ENCODE measurements around the gene PPP1R9A.

PPP1R9A gene

DNA sequence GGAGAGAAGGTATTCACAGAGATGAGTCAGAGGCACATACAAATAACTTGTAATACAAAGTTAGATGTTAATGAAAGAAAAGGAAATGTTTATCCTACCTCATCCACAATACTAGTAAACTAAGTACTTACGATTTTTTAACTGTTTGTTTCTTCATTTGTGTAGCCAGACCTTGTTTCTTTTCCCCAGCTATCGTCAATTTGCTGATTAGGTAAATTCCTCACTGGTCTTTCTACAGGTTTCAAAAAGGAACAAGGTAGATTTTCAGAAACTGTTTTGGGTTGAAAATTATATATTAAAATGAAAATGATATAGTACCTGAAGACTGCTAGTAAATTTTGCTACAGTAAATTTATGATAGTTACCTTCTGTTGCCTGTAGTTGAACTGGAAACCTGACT, 360.4 kb downstream of the PPP1R9A start:
- H3K36me3 ChIP-seq (ENCODE audit: low read length): no peaks in the 10 kb centered on the region
- H3K9me3 ChIP-seq (ENCODE audit: insufficient read depth, low read length): no peaks in the 10 kb centered on the region
- no peak overlapping the region for H3K4me3 ChIP-seq (ENCODE audit: insufficient read depth, low read length, poor library complexity, severe bottlenecking)
- TF ChIP-seq EZH2phosphoT487 (conservative IDR thresholded peaks at IDR 0.05; ENCODE audit: low read length): no peak
- TF ChIP-seq, protein P1, sequence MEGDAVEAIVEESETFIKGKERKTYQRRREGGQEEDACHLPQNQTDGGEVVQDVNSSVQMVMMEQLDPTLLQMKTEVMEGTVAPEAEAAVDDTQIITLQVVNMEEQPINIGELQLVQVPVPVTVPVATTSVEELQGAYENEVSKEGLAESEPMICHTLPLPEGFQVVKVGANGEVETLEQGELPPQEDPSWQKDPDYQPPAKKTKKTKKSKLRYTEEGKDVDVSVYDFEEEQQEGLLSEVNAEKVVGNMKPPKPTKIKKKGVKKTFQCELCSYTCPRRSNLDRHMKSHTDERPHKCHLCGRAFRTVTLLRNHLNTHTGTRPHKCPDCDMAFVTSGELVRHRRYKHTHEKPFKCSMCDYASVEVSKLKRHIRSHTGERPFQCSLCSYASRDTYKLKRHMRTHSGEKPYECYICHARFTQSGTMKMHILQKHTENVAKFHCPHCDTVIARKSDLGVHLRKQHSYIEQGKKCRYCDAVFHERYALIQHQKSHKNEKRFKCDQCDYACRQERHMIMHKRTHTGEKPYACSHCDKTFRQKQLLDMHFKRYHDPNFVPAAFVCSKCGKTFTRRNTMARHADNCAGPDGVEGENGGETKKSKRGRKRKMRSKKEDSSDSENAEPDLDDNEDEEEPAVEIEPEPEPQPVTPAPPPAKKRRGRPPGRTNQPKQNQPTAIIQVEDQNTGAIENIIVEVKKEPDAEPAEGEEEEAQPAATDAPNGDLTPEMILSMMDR (IDR thresholded peaks at IDR 0.05; ENCODE audit: insufficient read depth, low read length, poor library complexity, severe bottlenecking): no peak
- H3K4me2 ChIP-seq (ENCODE audit: low read depth, low read length, poor library complexity, severe bottlenecking): no peak overlapping the region
- H2AFZ ChIP-seq (ENCODE audit: low read depth, low read length, severe bottlenecking): no peak overlapping the region
- H3F3A ChIP-seq (ENCODE audit: insufficient read depth): no peaks in the 10 kb centered on the region
- no peaks in the 10 kb centered on the region for H4K20me1 ChIP-seq (ENCODE audit: low read depth, low read length)
- no peak overlapping the region for H3K27ac ChIP-seq (ENCODE audit: low read depth, low read length)
- H3K9ac ChIP-seq (ENCODE audit: low read length): no peak overlapping the region
- no peaks in the 10 kb centered on the region for H3K79me2 ChIP-seq (ENCODE audit: insufficient read depth, low read length)
- H3K9me2 ChIP-seq (replicated peaks; ENCODE audit: insufficient read depth, low read length): 0 out of 2 replicates have a peak, but pooled peaks cover 3% of the 10 kb centered on the region
- no peaks in the 10 kb centered on the region for H3K27me3 ChIP-seq (ENCODE audit: low read length)

- TF ChIP-seq, protein P1 (IDR thresholded peaks at IDR 0.05; ENCODE audit: insufficient read depth, low read length, poor library complexity, severe bottlenecking): no peak
- TF ChIP-seq EZH2phosphoT487 (conservative IDR thresholded peaks at IDR 0.05; ENCODE audit: low read length): no peak
- no peaks in the 10 kb centered on the region for H4K20me1 ChIP-seq (ENCODE audit: low read depth, low read length)
- no peak overlapping the region for H2AFZ ChIP-seq (ENCODE audit: low read depth, low read length, severe bottlenecking)
- no peaks in the 10 kb centered on the region for H3K79me2 ChIP-seq (ENCODE audit: insufficient read depth, low read length)
- H3K4me3 ChIP-seq (ENCODE audit: insufficient read depth, low read length, poor library complexity, severe bottlenecking): no peak overlapping the region
- no peaks in the 10 kb centered on the region for H3K27me3 ChIP-seq (ENCODE audit: low read length)
- no peaks in the 10 kb centered on the region for H3K9me3 ChIP-seq (ENCODE audit: insufficient read depth, low read length)
- no peak overlapping the region for H3K27ac ChIP-seq (ENCODE audit: low read depth, low read length)
- 0 out of 2 replicates have a peak, but pooled peaks cover 3% of the 10 kb centered on the region for H3K9me2 ChIP-seq (replicated peaks; ENCODE audit: insufficient read depth, low read length)
- no peaks in the 10 kb centered on the region for H3F3A ChIP-seq (ENCODE audit: insufficient read depth)
- H3K36me3 ChIP-seq (ENCODE audit: low read length): no peaks in the 10 kb centered on the region
- H3K9ac ChIP-seq (ENCODE audit: low read length): no peak overlapping the region
- H3K4me2 ChIP-seq (ENCODE audit: low read depth, low read length, poor library complexity, severe bottlenecking): no peak overlapping the region
Measured at GRCh38 chr7:95269640-95270039, 362.2 kb downstream of the PPP1R9A start.

DNA sequence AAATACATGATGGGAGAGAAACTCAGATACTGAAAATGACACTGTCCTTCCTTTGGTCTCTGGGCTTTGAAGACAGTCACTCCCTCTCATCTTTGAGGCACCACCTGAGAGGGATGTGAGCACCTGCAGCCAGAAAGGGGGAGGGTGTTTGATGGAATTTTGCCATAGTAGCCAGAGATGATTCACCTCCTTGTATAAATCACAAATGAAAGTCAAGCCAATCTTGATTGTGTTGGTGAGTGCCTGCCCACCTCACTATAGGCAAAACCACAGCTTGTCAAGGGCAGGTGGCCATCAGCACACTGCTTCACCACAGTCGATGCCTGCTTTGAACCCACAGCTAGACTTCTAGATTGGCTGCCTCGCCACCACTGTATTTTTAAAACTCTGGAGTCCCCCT, 368.7 kb downstream of the PPP1R9A start:
- H3K36me3 ChIP-seq (ENCODE audit: low read length): no peaks in the 10 kb centered on the region
- H3K9ac ChIP-seq (ENCODE audit: low read length): no peak overlapping the region
- H3K27ac ChIP-seq (ENCODE audit: low read depth, low read length): no peak overlapping the region
- H3K79me2 ChIP-seq (ENCODE audit: insufficient read depth, low read length): no peaks in the 10 kb centered on the region
- TF ChIP-seq EZH2phosphoT487 (conservative IDR thresholded peaks at IDR 0.05; ENCODE audit: low read length): no peak
- TF ChIP-seq, protein P1 (IDR thresholded peaks at IDR 0.05; ENCODE audit: insufficient read depth, low read length, poor library complexity, severe bottlenecking): no peak
- no peaks in the 10 kb centered on the region for H3K27me3 ChIP-seq (ENCODE audit: low read length)
- no peak overlapping the region for H3K4me2 ChIP-seq (ENCODE audit: low read depth, low read length, poor library complexity, severe bottlenecking)
- no peak overlapping the region for H2AFZ ChIP-seq (ENCODE audit: low read depth, low read length, severe bottlenecking)
- H3K9me2 ChIP-seq (replicated peaks; ENCODE audit: insufficient read depth, low read length): no peaks in the 10 kb centered on the region
- no peaks in the 10 kb centered on the region for H3F3A ChIP-seq (ENCODE audit: insufficient read depth)
- no peak overlapping the region for H3K4me3 ChIP-seq (ENCODE audit: insufficient read depth, low read length, poor library complexity, severe bottlenecking)
- no peaks in the 10 kb centered on the region for H4K20me1 ChIP-seq (ENCODE audit: low read depth, low read length)
- no peaks in the 10 kb centered on the region for H3K9me3 ChIP-seq (ENCODE audit: insufficient read depth, low read length)

Measured in SU-DHL-6 (cell line).